Lower leg skin (tissue), 4 donors: Measurements from ENCODE around the gene SHANK3. TPM values are rescaled to one million over a fixed set of nuclear protein-coding genes. Genes with fewer than 3 reads are reported as not detected.
A peak's percentile ranks its signal among the peaks of the same experiment; 100 is the strongest.

Experiments used
- DNase-seq, 2 donors: peaks; one replicate each; pipeline ENCODE4 v3.0.0-alpha.2; 2019; ENCODE audit warnings: low spot score in 2 of 2
- H3K4me3 ChIP-seq: fragments of 200-600 bp; sonication (generic); 2 replicates; pipeline ENCODE4 v1.5.1; 2017; ENCODE audit warnings: mild to moderate bottlenecking, low read depth; ENCODE audit not compliant: poor library complexity, severe bottlenecking
- CTCF ChIP-seq, 3 donors: fragments of 450-650 bp; IDR thresholded peaks; one replicate each; pipeline ENCODE4 v1.5.1; 2016; ENCODE audit warnings: antibody characterized with exemption in 3 of 3, mild to moderate bottlenecking in 3 of 3, moderate library complexity in 2 of 3
- POLR2A ChIP-seq, 2 donors: fragments of 450-650 bp; IDR thresholded peaks; one replicate each; pipeline ENCODE4 v1.6.1; 2016 to 2017; ENCODE audit warnings: antibody characterized with exemption in 2 of 2, mild to moderate bottlenecking in 1 of 2, moderate library complexity in 1 of 2
- WGBS, 2 donors: methylation state at CpG; one replicate each; pipeline ENCODE4 v1.1.5; 2018; 5-methylcytosine and 5-hydroxymethylcytosine counted together
- intact Hi-C: fragments of 100-400 bp; cut with DNase I; formaldehyde crosslinking; loops from one replicate; pipeline ENCODE4 v1.15.0; 2023; ENCODE audit warnings: low total_unique reads
- total RNA-seq, 4 donors: library from RNA; depleted of rRNA; stranded (reverse); fragments of >200 nt; gene quantifications; one replicate each; pipeline ENCODE4 v1.1.0, GENCODE V29; 2016

The SHANK3 gene
- total RNA-seq, 4 donors from 2014 or later, result 4.0 to 8.9 (median 6.8) TPM

DNA sequence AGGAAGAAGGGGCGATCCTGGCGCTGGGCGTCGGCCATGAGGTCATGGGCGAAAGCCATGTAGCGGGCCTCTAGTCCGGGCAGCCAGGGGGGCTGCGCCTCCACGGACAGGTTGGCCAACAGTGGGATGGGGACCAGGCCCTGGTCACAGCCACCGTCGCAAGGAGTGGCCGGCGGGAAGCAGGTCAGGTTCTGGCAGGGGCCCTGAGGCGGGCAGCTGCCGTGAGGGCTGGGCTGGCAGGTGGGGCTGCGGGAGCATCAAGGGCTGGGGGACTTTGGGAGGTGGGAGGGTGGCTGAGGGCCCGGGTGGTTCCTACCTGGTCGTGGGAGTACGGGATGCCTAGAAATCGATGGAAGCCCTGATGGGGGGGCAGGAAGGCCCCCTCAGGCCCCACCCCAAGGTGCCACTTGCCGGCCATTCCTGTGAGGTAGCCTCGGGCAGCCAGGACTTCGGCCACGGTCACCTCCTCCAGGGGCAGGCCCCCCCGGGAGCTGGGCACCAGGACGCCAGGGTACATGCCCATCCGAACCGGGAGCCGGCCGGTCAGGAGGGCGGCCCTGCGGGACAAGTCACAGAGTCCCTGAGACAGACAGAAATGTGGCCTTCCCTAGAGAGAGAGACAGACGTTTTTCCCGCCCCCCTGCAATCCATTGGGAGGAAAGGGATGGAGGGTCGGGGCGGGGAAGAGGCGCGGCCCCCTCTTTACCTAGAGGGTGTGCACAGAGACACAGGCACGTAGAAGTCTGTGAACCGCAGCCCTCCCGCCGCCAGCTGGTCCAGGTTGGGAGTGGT, 45.6 kb upstream of the SHANK3 start:
- TF ChIP-seq CTCF (IDR thresholded peaks at IDR 0.05), result no peak
- TF ChIP-seq POLR2A (IDR thresholded peaks at IDR 0.05), result no peak
- WGBS, 2 donors, result 63 to 69% methylated on average over 29 to 40 of the region's 42 CpGs
- no peak for DNase-seq
- intact Hi-C loops, result no loop called here
- H3K4me3 ChIP-seq, result peak overlapping the region; percentile 61

- intact Hi-C loops, result no loop called here
- 3 to 7% methylated on average over 50 to 58 of the region's 88 CpGs for WGBS, 2 donors
- H3K4me3 ChIP-seq, result peak within 1 kb of the TSS; percentile 61
- no peak for TF ChIP-seq POLR2A (IDR thresholded peaks at IDR 0.05)
- TF ChIP-seq CTCF (IDR thresholded peaks at IDR 0.05), result no peak
- peak; percentile 77 to 94 for DNase-seq
These were observed 44.7 kb upstream of the SHANK3 start, which contains the start of gene ARSA for GRCh38 chr22:50627642-50628542. Gene ARSA, minus strand, starts transcription at chr22:50628152. Its CDS starts 373 bp downstream, at chr22:50627779.

GRCh38 chr22:50628543-50629134, 44.0 kb upstream of the SHANK3 start:
- intact Hi-C loops, result no loop called here
- TF ChIP-seq CTCF (IDR thresholded peaks at IDR 0.05) (peak in 1 of 3 donors; percentile 19), POLR2A (IDR thresholded peaks at IDR 0.05) (no peak)
- DNase-seq, result no peak
- peak overlapping the region; percentile 40 for H3K4me3 ChIP-seq
- WGBS, 2 donors, result 28 to 33% methylated on average over 16 of the region's 16 CpGs

DNA sequence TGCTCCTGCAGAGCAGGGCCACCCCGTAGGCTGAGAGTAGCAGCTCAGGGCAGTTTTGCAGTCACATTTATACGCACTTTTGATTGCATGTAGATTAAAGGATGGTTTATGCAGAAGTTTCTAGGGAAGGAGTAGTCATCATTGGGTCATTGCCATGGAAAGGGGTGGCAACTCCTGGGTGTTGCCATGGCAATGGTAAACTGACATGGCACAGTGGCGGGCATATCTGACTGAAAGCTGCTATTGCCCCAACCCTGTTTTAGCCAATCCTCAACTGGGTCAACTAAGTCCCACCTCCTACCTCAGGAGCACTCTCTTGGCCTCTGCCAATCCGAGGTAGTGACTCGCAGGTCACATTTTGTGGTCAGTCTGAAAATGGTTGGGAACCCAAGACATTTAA, 42.2 kb upstream of the SHANK3 start:
- DNase-seq, result no peak
- 61 to 69% methylated on average over 5 of the region's 5 CpGs for WGBS, 2 donors
- TF ChIP-seq POLR2A (IDR thresholded peaks at IDR 0.05) (no peak), CTCF (IDR thresholded peaks at IDR 0.05) (no peak)
- no peak overlapping the region for H3K4me3 ChIP-seq
- intact Hi-C loops, result no loop called here

DNA sequence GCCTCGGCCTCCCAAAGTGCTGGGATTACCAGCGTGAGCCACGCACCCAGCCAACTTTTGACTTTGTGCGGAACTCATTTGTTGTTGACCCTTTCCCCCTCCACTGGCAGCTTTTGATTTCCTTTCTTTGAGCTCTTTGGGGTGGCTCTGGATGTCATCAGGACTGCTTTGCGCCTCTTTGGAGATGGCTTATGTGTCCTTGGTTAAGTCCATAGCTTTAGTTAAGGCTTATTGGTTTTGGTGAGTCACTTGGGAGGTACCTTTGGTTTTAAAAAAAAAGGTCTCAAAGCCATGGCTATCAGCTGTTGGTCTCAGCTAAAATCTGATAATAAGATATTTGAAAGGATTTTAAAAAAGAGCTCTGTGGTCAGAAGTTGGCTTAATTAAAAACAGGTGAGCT, 39.5 kb upstream of the SHANK3 start:
- no peak for TF ChIP-seq CTCF (IDR thresholded peaks at IDR 0.05)
- no peak for TF ChIP-seq POLR2A (IDR thresholded peaks at IDR 0.05)
- intact Hi-C loops, result no loop called here
- peak in 1 of 2 donors; percentile 66 for DNase-seq
- WGBS, 2 donors, result 75 to 83% methylated on average over 5 of the region's 5 CpGs
- H3K4me3 ChIP-seq, result no peak overlapping the region
